Body of pancreas (tissue), 4 donors: ENCODE measurements around the gene WASF3. TPM values are rescaled to one million over a fixed set of nuclear protein-coding genes. Genes with fewer than 3 reads are reported as not detected.

Experiments
- ATAC-seq: fragments of 150-250 bp; one replicate; pipeline ENCODE4 v1.9.1; 2016
- DNase-seq, 4 donors: peaks; one replicate each; pipeline ENCODE4 v3.0.0-alpha.2; 2019
- H3K27ac ChIP-seq, 4 donors: fragments of 200-600 bp; sonication (generic); 1 replicate in 3 of 4; 2 replicates in 1 of 4; pipeline versions ENCODE4 v1.5.1 to v1.6.1; 2016 to 2019; ENCODE audit warnings: mild to moderate bottlenecking in 1 of 4, mixed read lengths in 1 of 4, moderate library complexity in 1 of 4
- H3K27me3 ChIP-seq, 2 donors: fragments of 200-600 bp; sonication (generic); one replicate each; pipeline ENCODE4 v1.6.0; 2016; ENCODE audit warnings: mild to moderate bottlenecking in 1 of 2
- H3K36me3 ChIP-seq, 2 donors: fragments of 200-600 bp; sonication (generic); replicated peaks in 1 of 2; 2 replicates each; pipeline ENCODE4 v1.5.1; 2016; ENCODE audit warnings: low read depth in 2 of 2; ENCODE audit not compliant: insufficient read depth in 1 of 2
- H3K4me1 ChIP-seq: fragments of 200-600 bp; sonication (generic); one replicate; pipeline ENCODE4 v1.6.0; 2016
- H3K4me3 ChIP-seq, 2 donors: fragments of 200-600 bp; sonication (generic); 1 replicate in 1 of 2; 2 replicates in 1 of 2; pipeline ENCODE4 v1.5.1; 2016 to 2019
- H3K9me3 ChIP-seq, 3 donors: fragments of 200-600 bp; sonication (generic); 1 replicate in 2 of 3; 2 replicates in 1 of 3; pipeline ENCODE4 v1.5.1; 2016
- CTCF ChIP-seq, 7 experiments: fragments of 450-650 bp in 4 of 7; fragments of 200-600 bp in 3 of 7; sonication (generic) in 3 of 7; IDR thresholded peaks; one replicate each; pipeline ENCODE4 v1.5.1; 2016 to 2019; ENCODE audit warnings: antibody characterized with exemption in 7 of 7
- POLR2A ChIP-seq, 3 donors: fragments of 450-650 bp; IDR thresholded peaks; one replicate each; pipeline ENCODE4 v1.6.1; 2016; ENCODE audit warnings: antibody characterized with exemption in 3 of 3, mild to moderate bottlenecking in 2 of 3
- WGBS, 2 donors: methylation state at CpG; one replicate each; pipeline ENCODE4 v1.1.5; 2017; 5-methylcytosine and 5-hydroxymethylcytosine counted together
- intact Hi-C: fragments of 100-400 bp; cut with DNase I; formaldehyde crosslinking; loops from one replicate; pipeline ENCODE4 v1.15.1; 2023
- total RNA-seq, 2 donors: library from RNA; depleted of rRNA; stranded (reverse); fragments of >200 nt; gene quantifications; one replicate each; pipeline ENCODE4 v1.1.0, GENCODE V29; 2016

Gene WASF3
- total RNA-seq, 2 donors from 2014 or later = 6.0 to 13.2 TPM

- TF ChIP-seq CTCF (IDR thresholded peaks at IDR 0.05) = no peak
- no peak for TF ChIP-seq POLR2A (IDR thresholded peaks at IDR 0.05)
- no peak overlapping the region for H3K27ac ChIP-seq
- H3K36me3 ChIP-seq = no peaks in the 10 kb centered on the region
- DNase-seq (no peak), ATAC-seq (no peak)
- intact Hi-C loops = loop anchor here (5.0 kb wide), 1 partner anchor 519 kb away; no protein-coding TSS in a partner anchor
- no peaks in the 10 kb centered on the region for H3K27me3 ChIP-seq
- no peak overlapping the region for H3K4me3 ChIP-seq
- peaks cover 7% of the 10 kb centered on the region for H3K4me1 ChIP-seq
- no peaks in the 10 kb centered on the region for H3K9me3 ChIP-seq
- 29 to 46% methylated on average over 12 to 15 of the region's 15 CpGs for WGBS, 2 donors
Observed at GRCh38 chr13:26695891-26696311, 138.4 kb downstream of the WASF3 start.

GRCh38 chr13:26697069-26697955 lies 139.8 kb downstream of the WASF3 start:
- no peak for ATAC-seq
- no peaks in the 10 kb centered on the region for H3K27me3 ChIP-seq
- no peaks in the 10 kb centered on the region for H3K36me3 ChIP-seq
- peaks cover 7% of the 10 kb centered on the region for H3K4me1 ChIP-seq
- 84 to 86% methylated on average over 21 of the region's 21 CpGs for WGBS, 2 donors
- TF ChIP-seq CTCF (IDR thresholded peaks at IDR 0.05) = no peak
- TF ChIP-seq POLR2A (IDR thresholded peaks at IDR 0.05) = no peak
- no peak overlapping the region for H3K4me3 ChIP-seq
- no peaks in the 10 kb centered on the region for H3K9me3 ChIP-seq
- no peak for DNase-seq
- no peak overlapping the region for H3K27ac ChIP-seq
- intact Hi-C loops = loop anchor here (5.0 kb wide), 1 partner anchor 520 kb away; no protein-coding TSS in a partner anchor

- no peak overlapping the region for H3K27ac ChIP-seq
- H3K36me3 ChIP-seq = no peaks in the 10 kb centered on the region
- no peaks in the 10 kb centered on the region for H3K9me3 ChIP-seq
- H3K4me1 ChIP-seq = peaks cover 7% of the 10 kb centered on the region
- H3K4me3 ChIP-seq = no peak overlapping the region
- H3K27me3 ChIP-seq = no peaks in the 10 kb centered on the region
- no peak for TF ChIP-seq POLR2A (IDR thresholded peaks at IDR 0.05)
- TF ChIP-seq CTCF (IDR thresholded peaks at IDR 0.05) = peak; percentile 92 to 96 (median 94)
- 22 to 30% methylated on average over 22 to 29 of the region's 29 CpGs for WGBS, 2 donors
- ATAC-seq (peak; percentile 86), DNase-seq (peak; percentile 77 to 85 (median 82))
- intact Hi-C loops = loop anchor here (5.0 kb wide), 1 partner anchor 521 kb away; no protein-coding TSS in a partner anchor
Observed at GRCh38 chr13:26698392-26699196, 141.1 kb downstream of the WASF3 start.

- WGBS, 2 donors = 93 to 95% methylated on average over 2 of the region's 2 CpGs
- H3K9me3 ChIP-seq = no peaks in the 10 kb centered on the region
- no peaks in the 10 kb centered on the region for H3K27me3 ChIP-seq
- intact Hi-C loops = loop anchor here (5.0 kb wide), 1 partner anchor 522 kb away; no protein-coding TSS in a partner anchor
- DNase-seq (no peak), ATAC-seq (no peak)
- H3K4me1 ChIP-seq = peaks cover 7% of the 10 kb centered on the region
- TF ChIP-seq POLR2A (IDR thresholded peaks at IDR 0.05) (no peak), CTCF (IDR thresholded peaks at IDR 0.05) (no peak)
- no peak overlapping the region for H3K27ac ChIP-seq
- no peaks in the 10 kb centered on the region for H3K36me3 ChIP-seq
- H3K4me3 ChIP-seq = no peak overlapping the region
Observed at GRCh38 chr13:26699197-26699490, 141.7 kb downstream of the WASF3 start.
